GM23338 (cell line): ENCODE results near the gene ARL6IP5.

Experiments used
- CREB1 ChIP-seq: fragments of 250-450 bp; sonication (Bioruptor Pico); IDR thresholded peaks from 2 replicates; pipeline ENCODE4 v1.5.0; 2020; ENCODE audit warnings: low read depth, mild to moderate bottlenecking, moderate library complexity
- EZH2 ChIP-seq: fragments of 200-600 bp; sonication (generic); IDR thresholded peaks from one replicate; pipeline ENCODE4 v1.8.0; 2017; ENCODE audit warnings: antibody characterized with exemption, mild to moderate bottlenecking, low read depth; ENCODE audit not compliant: unreplicated experiment
- EZH2phosphoT487 ChIP-seq: fragments of 200-600 bp; sonication (generic); IDR thresholded peaks from one replicate; pipeline ENCODE4 v1.8.1; 2018; ENCODE audit warnings: antibody characterized with exemption; ENCODE audit not compliant: unreplicated experiment
- JUNB ChIP-seq: IDR thresholded peaks from one replicate; pipeline ENCODE4 v1.6.1; 2016; ENCODE audit warnings: antibody characterized with exemption; ENCODE audit not compliant: unreplicated experiment
- POLR2AphosphoS5 ChIP-seq: IDR thresholded peaks from 2 replicates; pipeline ENCODE4 v1.6.1; 2016; ENCODE audit warnings: antibody characterized with exemption, low read depth
- REST ChIP-seq: IDR thresholded peaks from one replicate; pipeline ENCODE4 v1.6.1; 2018; ENCODE audit warnings: antibody characterized with exemption; ENCODE audit not compliant: unreplicated experiment
- STAT1 ChIP-seq: IDR thresholded peaks from one replicate; pipeline ENCODE4 v1.6.1; 2016; ENCODE audit warnings: antibody characterized with exemption; ENCODE audit not compliant: unreplicated experiment
- ZNF114 ChIP-seq: fragments of 250-450 bp; sonication (Bioruptor Pico); IDR thresholded peaks from 2 replicates; pipeline ENCODE4 v1.5.0; 2020; ENCODE audit warnings: mild to moderate bottlenecking, moderate library complexity
- ZNF331 ChIP-seq: fragments of 250-450 bp; sonication (Bioruptor Pico); IDR thresholded peaks from 2 replicates; pipeline ENCODE4 v1.5.0; 2020; ENCODE audit warnings: low read depth, mild to moderate bottlenecking, moderate library complexity
- TF ChIP-seq, protein P1 (sequence below), 2 experiments: fragments of 200-600 bp in 1 of 2; sonication (generic) in 1 of 2; conservative IDR thresholded peaks; 2 replicates each; pipeline versions ENCODE4 v1.5.1 to v1.6.1; 2016 to 2017; ENCODE audit warnings: antibody characterized with exemption in 2 of 2, low read depth in 2 of 2, mild to moderate bottlenecking in 2 of 2, moderate library complexity in 1 of 2
- TF ChIP-seq, protein P2 (sequence below): fragments of 250-450 bp; sonication (Bioruptor Pico); IDR thresholded peaks from 2 replicates; pipeline ENCODE4 v1.5.0; 2020; ENCODE audit warnings: mild to moderate bottlenecking, moderate library complexity
- TF ChIP-seq, protein P3 (sequence below): IDR thresholded peaks from 2 replicates; pipeline ENCODE4 v1.6.1; 2016; ENCODE audit warnings: antibody characterized with exemption

DNA sequence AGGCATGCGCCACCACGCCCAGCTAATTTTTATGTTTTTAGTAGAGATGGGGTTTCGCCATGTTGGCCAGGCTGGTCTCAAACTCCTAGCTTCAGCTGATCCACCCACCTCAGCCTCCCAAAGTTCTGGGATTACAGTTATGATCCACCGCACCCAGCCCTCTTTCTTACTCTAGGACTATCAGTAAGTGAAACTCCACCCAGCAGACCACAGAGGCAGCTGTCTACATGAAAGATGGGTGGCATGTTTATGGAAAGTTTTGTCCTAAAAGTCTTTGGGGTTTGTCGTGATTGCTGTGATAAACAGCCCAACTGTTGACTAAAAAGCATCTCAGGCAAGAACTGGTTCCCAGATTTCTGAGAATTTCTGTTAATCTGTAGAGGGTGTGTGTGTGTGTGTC, 10.9 kb downstream of the ARL6IP5 start:
- no peak for TF ChIP-seq ZNF331
- TF ChIP-seq REST, result no peak
- no peak for TF ChIP-seq POLR2AphosphoS5
- TF ChIP-seq, protein P1, sequence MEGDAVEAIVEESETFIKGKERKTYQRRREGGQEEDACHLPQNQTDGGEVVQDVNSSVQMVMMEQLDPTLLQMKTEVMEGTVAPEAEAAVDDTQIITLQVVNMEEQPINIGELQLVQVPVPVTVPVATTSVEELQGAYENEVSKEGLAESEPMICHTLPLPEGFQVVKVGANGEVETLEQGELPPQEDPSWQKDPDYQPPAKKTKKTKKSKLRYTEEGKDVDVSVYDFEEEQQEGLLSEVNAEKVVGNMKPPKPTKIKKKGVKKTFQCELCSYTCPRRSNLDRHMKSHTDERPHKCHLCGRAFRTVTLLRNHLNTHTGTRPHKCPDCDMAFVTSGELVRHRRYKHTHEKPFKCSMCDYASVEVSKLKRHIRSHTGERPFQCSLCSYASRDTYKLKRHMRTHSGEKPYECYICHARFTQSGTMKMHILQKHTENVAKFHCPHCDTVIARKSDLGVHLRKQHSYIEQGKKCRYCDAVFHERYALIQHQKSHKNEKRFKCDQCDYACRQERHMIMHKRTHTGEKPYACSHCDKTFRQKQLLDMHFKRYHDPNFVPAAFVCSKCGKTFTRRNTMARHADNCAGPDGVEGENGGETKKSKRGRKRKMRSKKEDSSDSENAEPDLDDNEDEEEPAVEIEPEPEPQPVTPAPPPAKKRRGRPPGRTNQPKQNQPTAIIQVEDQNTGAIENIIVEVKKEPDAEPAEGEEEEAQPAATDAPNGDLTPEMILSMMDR (conservative IDR thresholded peaks at IDR 0.05; ENCODE audit: low read depth in 2 of 2), result no peak
- TF ChIP-seq EZH2phosphoT487, result no peak
- TF ChIP-seq, protein P2, sequence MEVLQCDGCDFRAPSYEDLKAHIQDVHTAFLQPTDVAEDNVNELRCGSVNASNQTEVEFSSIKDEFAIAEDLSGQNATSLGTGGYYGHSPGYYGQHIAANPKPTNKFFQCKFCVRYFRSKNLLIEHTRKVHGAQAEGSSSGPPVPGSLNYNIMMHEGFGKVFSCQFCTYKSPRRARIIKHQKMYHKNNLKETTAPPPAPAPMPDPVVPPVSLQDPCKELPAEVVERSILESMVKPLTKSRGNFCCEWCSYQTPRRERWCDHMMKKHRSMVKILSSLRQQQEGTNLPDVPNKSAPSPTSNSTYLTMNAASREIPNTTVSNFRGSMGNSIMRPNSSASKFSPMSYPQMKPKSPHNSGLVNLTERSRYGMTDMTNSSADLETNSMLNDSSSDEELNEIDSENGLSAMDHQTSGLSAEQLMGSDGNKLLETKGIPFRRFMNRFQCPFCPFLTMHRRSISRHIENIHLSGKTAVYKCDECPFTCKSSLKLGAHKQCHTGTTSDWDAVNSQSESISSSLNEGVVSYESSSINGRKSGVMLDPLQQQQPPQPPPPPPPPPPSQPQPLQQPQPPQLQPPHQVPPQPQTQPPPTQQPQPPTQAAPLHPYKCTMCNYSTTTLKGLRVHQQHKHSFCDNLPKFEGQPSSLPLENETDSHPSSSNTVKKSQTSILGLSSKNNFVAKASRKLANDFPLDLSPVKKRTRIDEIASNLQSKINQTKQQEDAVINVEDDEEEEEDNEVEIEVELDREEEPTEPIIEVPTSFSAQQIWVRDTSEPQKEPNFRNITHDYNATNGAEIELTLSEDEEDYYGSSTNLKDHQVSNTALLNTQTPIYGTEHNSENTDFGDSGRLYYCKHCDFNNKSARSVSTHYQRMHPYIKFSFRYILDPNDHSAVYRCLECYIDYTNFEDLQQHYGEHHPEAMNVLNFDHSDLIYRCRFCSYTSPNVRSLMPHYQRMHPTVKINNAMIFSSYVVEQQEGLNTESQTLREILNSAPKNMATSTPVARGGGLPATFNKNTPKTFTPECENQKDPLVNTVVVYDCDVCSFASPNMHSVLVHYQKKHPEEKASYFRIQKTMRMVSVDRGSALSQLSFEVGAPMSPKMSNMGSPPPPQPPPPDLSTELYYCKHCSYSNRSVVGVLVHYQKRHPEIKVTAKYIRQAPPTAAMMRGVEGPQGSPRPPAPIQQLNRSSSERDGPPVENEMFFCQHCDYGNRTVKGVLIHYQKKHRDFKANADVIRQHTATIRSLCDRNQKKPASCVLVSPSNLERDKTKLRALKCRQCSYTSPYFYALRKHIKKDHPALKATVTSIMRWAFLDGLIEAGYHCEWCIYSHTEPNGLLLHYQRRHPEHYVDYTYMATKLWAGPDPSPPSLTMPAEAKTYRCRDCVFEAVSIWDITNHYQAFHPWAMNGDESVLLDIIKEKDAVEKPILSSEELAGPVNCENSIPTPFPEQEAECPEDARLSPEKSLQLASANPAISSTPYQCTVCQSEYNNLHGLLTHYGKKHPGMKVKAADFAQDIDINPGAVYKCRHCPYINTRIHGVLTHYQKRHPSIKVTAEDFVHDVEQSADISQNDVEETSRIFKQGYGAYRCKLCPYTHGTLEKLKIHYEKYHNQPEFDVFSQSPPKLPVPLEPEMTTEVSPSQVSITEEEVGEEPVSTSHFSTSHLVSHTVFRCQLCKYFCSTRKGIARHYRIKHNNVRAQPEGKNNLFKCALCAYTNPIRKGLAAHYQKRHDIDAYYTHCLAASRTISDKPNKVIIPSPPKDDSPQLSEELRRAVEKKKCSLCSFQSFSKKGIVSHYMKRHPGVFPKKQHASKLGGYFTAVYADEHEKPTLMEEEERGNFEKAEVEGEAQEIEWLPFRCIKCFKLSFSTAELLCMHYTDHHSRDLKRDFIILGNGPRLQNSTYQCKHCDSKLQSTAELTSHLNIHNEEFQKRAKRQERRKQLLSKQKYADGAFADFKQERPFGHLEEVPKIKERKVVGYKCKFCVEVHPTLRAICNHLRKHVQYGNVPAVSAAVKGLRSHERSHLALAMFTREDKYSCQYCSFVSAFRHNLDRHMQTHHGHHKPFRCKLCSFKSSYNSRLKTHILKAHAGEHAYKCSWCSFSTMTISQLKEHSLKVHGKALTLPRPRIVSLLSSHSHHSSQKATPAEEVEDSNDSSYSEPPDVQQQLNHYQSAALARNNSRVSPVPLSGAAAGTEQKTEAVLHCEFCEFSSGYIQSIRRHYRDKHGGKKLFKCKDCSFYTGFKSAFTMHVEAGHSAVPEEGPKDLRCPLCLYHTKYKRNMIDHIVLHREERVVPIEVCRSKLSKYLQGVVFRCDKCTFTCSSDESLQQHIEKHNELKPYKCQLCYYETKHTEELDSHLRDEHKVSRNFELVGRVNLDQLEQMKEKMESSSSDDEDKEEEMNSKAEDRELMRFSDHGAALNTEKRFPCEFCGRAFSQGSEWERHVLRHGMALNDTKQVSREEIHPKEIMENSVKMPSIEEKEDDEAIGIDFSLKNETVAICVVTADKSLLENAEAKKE (CRISPR knock-in tag), result no peak
- TF ChIP-seq EZH2, result no peak
- TF ChIP-seq JUNB, result no peak
- TF ChIP-seq, protein P3, sequence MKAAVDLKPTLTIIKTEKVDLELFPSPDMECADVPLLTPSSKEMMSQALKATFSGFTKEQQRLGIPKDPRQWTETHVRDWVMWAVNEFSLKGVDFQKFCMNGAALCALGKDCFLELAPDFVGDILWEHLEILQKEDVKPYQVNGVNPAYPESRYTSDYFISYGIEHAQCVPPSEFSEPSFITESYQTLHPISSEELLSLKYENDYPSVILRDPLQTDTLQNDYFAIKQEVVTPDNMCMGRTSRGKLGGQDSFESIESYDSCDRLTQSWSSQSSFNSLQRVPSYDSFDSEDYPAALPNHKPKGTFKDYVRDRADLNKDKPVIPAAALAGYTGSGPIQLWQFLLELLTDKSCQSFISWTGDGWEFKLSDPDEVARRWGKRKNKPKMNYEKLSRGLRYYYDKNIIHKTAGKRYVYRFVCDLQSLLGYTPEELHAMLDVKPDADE, result no peak
- no peak for TF ChIP-seq CREB1 (CRISPR knock-in tag)
- no peak for TF ChIP-seq STAT1
- no peak for TF ChIP-seq ZNF114 (CRISPR knock-in tag)
